ENCODE results near the gene DDX6.
"Not testable (repeated sequence)": the region's sequence is repeated elsewhere in the genome, so short reads cannot be mapped to it uniquely, and the experiment has no call there.

The DDX6 gene

GRCh38 chr11:118727001-118727720, 63.8 kb downstream of the DDX6 start:
- H3K9ac ChIP-seq (ENCODE audit: low read depth, low read length), result peak overlapping the region; percentile 37; the same call in 1 of the 2 replicates
- not testable (repeated sequence) for H3K27me3 ChIP-seq (ENCODE audit: insufficient read depth, low read length); H3K27ac ChIP-seq (ENCODE audit: low read length)
- H3K9me3 ChIP-seq (ENCODE audit: insufficient read depth, low read depth, low read length), result peaks cover 15% of the 10 kb centered on the region
- peaks cover 13% of the 10 kb centered on the region for H3K4me1 ChIP-seq (ENCODE audit: insufficient read depth, low read length)
- H3K4me3 ChIP-seq (ENCODE audit: low read length), result peak overlapping the region; percentile 51; the same call in 1 of the 2 replicates
- H3K36me3 ChIP-seq (ENCODE audit: insufficient read depth, low read depth, low read length), result peaks cover 17% of the 10 kb centered on the region

- H3K27me3 ChIP-seq (ENCODE audit: insufficient read depth, low read length); H3K4me1 ChIP-seq (ENCODE audit: insufficient read depth, low read length); H3K9me3 ChIP-seq (ENCODE audit: insufficient read depth, low read depth, low read length); H3K9ac ChIP-seq (ENCODE audit: low read depth, low read length); H3K27ac ChIP-seq (ENCODE audit: low read length); H3K4me3 ChIP-seq (ENCODE audit: low read length): not testable (repeated sequence)
- H3K36me3 ChIP-seq (ENCODE audit: insufficient read depth, low read depth, low read length), result peaks cover 13% of the 10 kb centered on the region
Observed at GRCh38 chr11:118721478-118722015, 69.4 kb downstream of the DDX6 start.

DNA sequence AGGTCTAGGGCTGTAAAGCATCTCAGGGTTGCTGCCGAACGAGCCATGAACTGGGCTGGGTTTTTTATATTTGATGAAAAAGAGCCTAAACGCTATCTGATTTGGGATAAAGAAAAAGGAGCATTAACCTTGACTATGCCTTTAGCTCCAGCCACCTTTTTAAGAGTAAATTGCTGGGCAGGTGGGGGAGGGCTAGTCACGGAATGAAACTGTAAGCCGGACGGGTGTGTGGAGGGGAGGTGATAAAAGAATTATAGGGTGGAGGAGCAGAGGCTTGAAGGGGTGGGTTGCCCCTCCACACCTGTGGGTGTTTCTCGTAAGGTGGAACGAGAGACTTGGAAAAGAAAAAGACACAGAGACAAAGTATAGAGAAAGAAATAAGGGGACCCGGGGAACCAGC, 70.2 kb downstream of the DDX6 start:
- Histone ChIP-seq H3K36me3 (ENCODE audit: insufficient read depth, low read depth, low read length) (peaks cover 13% of the 10 kb centered on the region), H3K4me3 (ENCODE audit: low read length) (peak overlapping the region; percentile 60), H3K9ac (ENCODE audit: low read depth, low read length) (peak overlapping the region; percentile 78)
- not testable (repeated sequence) for H3K4me1 ChIP-seq (ENCODE audit: insufficient read depth, low read length); H3K27ac ChIP-seq (ENCODE audit: low read length); H3K9me3 ChIP-seq (ENCODE audit: insufficient read depth, low read depth, low read length); H3K27me3 ChIP-seq (ENCODE audit: insufficient read depth, low read length)

DNA sequence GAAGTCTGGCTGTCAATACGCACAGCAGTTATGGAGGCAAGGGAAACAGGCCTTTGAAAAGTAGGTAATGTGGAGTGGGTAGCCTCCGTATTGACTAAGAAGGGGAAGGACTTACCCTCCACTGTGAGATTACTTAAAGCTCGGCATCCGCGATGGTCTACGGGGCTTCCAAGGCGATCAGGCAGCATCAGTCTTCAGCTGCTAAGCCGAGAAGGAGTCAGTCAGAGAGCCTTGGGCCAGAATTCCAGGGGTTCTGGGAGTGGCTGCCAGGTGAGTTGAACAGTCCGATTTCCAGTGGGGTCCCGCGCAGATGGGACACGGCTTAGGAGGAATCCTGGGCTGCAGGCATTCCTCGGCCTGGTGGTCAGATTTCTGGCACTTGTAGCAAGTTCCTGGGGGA, 70.9 kb downstream of the DDX6 start:
- H3K9me3 ChIP-seq (ENCODE audit: insufficient read depth, low read depth, low read length); H3K27me3 ChIP-seq (ENCODE audit: insufficient read depth, low read length); H3K4me1 ChIP-seq (ENCODE audit: insufficient read depth, low read length); H3K27ac ChIP-seq (ENCODE audit: low read length): not testable (repeated sequence)
- peak overlapping the region; percentile 78; the same call in 1 of the 2 replicates for H3K9ac ChIP-seq (ENCODE audit: low read depth, low read length)
- H3K36me3 ChIP-seq (ENCODE audit: insufficient read depth, low read depth, low read length), result peaks cover 13% of the 10 kb centered on the region
- peak overlapping the region; percentile 60; the same call in 1 of the 2 replicates for H3K4me3 ChIP-seq (ENCODE audit: low read length)

GRCh38 chr11:118718562-118718961, 72.4 kb downstream of the DDX6 start:
- not testable (repeated sequence) for H3K27ac ChIP-seq (ENCODE audit: low read length); H3K27me3 ChIP-seq (ENCODE audit: insufficient read depth, low read length); H3K9me3 ChIP-seq (ENCODE audit: insufficient read depth, low read depth, low read length)
- Histone ChIP-seq H3K4me1 (ENCODE audit: insufficient read depth, low read length) (peaks cover 11% of the 10 kb centered on the region; the same call in 1 of the 2 replicates), H3K9ac (ENCODE audit: low read depth, low read length) (0 out of 2 replicates have a peak overlapping the region, but pooled peaks have one; percentile 45), H3K4me3 (ENCODE audit: low read length) (peak overlapping the region; percentile 33), H3K36me3 (ENCODE audit: insufficient read depth, low read depth, low read length) (peaks cover 13% of the 10 kb centered on the region)

- H3K4me3 ChIP-seq (ENCODE audit: low read length); H3K27me3 ChIP-seq (ENCODE audit: insufficient read depth, low read length); H3K9me3 ChIP-seq (ENCODE audit: insufficient read depth, low read depth, low read length); H3K27ac ChIP-seq (ENCODE audit: low read length); H3K36me3 ChIP-seq (ENCODE audit: insufficient read depth, low read depth, low read length): not testable (repeated sequence)
- Histone ChIP-seq H3K4me1 (ENCODE audit: insufficient read depth, low read length) (peaks cover 11% of the 10 kb centered on the region; the same call in 1 of the 2 replicates), H3K9ac (ENCODE audit: low read depth, low read length) (peak overlapping the region; percentile 45; the same call in 1 of the 2 replicates)
Observed at GRCh38 chr11:118717733-118718132, 73.2 kb downstream of the DDX6 start.

- H3K4me1 ChIP-seq (ENCODE audit: insufficient read depth, low read length), result peaks cover 11% of the 10 kb centered on the region; the same call in 1 of the 2 replicates
- H3K36me3 ChIP-seq (ENCODE audit: insufficient read depth, low read depth, low read length); H3K27ac ChIP-seq (ENCODE audit: low read length); H3K9ac ChIP-seq (ENCODE audit: low read depth, low read length); H3K4me3 ChIP-seq (ENCODE audit: low read length); H3K9me3 ChIP-seq (ENCODE audit: insufficient read depth, low read depth, low read length); H3K27me3 ChIP-seq (ENCODE audit: insufficient read depth, low read length): not testable (repeated sequence)
Observed at GRCh38 chr11:118717221-118717620, 73.7 kb downstream of the DDX6 start.

GRCh38 chr11:118715837-118716260, 75.1 kb downstream of the DDX6 start:
- Histone ChIP-seq H3K27me3 (ENCODE audit: insufficient read depth, low read length) (no peaks in the 10 kb centered on the region), H3K9ac (ENCODE audit: low read depth, low read length) (peak overlapping the region; percentile 88), H3K27ac (ENCODE audit: low read length) (peak overlapping the region; percentile 96), H3K9me3 (ENCODE audit: insufficient read depth, low read depth, low read length) (no peaks in the 10 kb centered on the region), H3K36me3 (ENCODE audit: insufficient read depth, low read depth, low read length) (no peaks in the 10 kb centered on the region), H3K4me3 (ENCODE audit: low read length) (peak overlapping the region; percentile 41; the same call in 1 of the 2 replicates), H3K4me1 (ENCODE audit: insufficient read depth, low read length) (peaks cover 11% of the 10 kb centered on the region; the same call in 1 of the 2 replicates)

DNA sequence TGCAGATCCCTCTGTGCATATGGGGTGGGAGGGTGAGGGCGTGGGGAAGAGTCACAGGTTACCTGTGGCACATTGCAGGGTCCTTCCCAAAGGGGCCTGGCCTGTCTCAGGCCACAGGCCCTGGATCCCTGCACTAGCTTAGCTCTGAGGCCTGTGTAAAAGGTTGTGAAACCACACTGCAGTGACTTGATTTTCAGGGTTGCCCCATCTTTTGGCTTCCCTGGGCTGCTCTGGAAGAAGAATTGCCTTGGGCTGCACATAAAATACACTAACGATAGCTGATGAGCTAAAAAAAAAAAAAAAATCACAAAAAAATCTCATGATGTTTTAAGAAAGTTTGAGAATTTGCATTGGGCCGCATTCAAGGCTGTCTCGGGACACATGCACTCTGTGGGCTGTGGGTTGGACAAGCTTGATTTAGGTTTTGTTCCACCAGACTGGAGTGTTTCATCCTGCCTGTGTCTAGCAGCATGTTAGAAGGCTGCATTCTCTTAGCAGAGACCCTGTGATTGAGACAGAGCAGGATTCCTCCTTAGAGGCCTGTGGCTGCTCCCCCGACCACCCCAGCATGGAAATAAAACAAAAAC, 75.6 kb downstream of the DDX6 start:
- Histone ChIP-seq H3K4me3 (ENCODE audit: low read length) (peak overlapping the region; percentile 41; the same call in 1 of the 2 replicates), H3K27ac (ENCODE audit: low read length) (peak overlapping the region; percentile 96), H3K4me1 (ENCODE audit: insufficient read depth, low read length) (peaks cover 11% of the 10 kb centered on the region; the same call in 1 of the 2 replicates), H3K9ac (ENCODE audit: low read depth, low read length) (peak overlapping the region; percentile 88), H3K9me3 (ENCODE audit: insufficient read depth, low read depth, low read length) (no peaks in the 10 kb centered on the region), H3K27me3 (ENCODE audit: insufficient read depth, low read length) (no peaks in the 10 kb centered on the region), H3K36me3 (ENCODE audit: insufficient read depth, low read depth, low read length) (no peaks in the 10 kb centered on the region)

- Histone ChIP-seq H3K9ac (ENCODE audit: low read depth, low read length) (peak overlapping the region; percentile 88), H3K4me3 (ENCODE audit: low read length) (no peak overlapping the region), H3K9me3 (ENCODE audit: insufficient read depth, low read depth, low read length) (no peaks in the 10 kb centered on the region), H3K36me3 (ENCODE audit: insufficient read depth, low read depth, low read length) (no peaks in the 10 kb centered on the region), H3K4me1 (ENCODE audit: insufficient read depth, low read length) (peaks cover 11% of the 10 kb centered on the region; the same call in 1 of the 2 replicates), H3K27me3 (ENCODE audit: insufficient read depth, low read length) (no peaks in the 10 kb centered on the region), H3K27ac (ENCODE audit: low read length) (peak overlapping the region; percentile 96)
Observed at GRCh38 chr11:118714816-118715215, 76.1 kb downstream of the DDX6 start.

GRCh38 chr11:118714416-118714815, 76.5 kb downstream of the DDX6 start:
- H3K36me3 ChIP-seq (ENCODE audit: insufficient read depth, low read depth, low read length); H3K27me3 ChIP-seq (ENCODE audit: insufficient read depth, low read length); H3K9me3 ChIP-seq (ENCODE audit: insufficient read depth, low read depth, low read length); H3K9ac ChIP-seq (ENCODE audit: low read depth, low read length); H3K4me3 ChIP-seq (ENCODE audit: low read length): not testable (repeated sequence)
- H3K27ac ChIP-seq (ENCODE audit: low read length), result peak overlapping the region; percentile 24
- peaks cover 11% of the 10 kb centered on the region; the same call in 1 of the 2 replicates for H3K4me1 ChIP-seq (ENCODE audit: insufficient read depth, low read length)

GRCh38 chr11:118708296-118708695, 82.7 kb downstream of the DDX6 start:
- no peak overlapping the region for H3K9ac ChIP-seq (ENCODE audit: low read depth, low read length)
- no peaks in the 10 kb centered on the region for H3K36me3 ChIP-seq (ENCODE audit: insufficient read depth, low read depth, low read length)
- no peak overlapping the region for H3K27ac ChIP-seq (ENCODE audit: low read length)
- no peaks in the 10 kb centered on the region for H3K27me3 ChIP-seq (ENCODE audit: insufficient read depth, low read length)
- H3K9me3 ChIP-seq (ENCODE audit: insufficient read depth, low read depth, low read length), result no peaks in the 10 kb centered on the region
- H3K4me1 ChIP-seq (ENCODE audit: insufficient read depth, low read length), result peaks cover 7% of the 10 kb centered on the region
- H3K4me3 ChIP-seq (ENCODE audit: low read length), result no peak overlapping the region

Data from iPS-20b (cell line).